K562 (cell line): ENCODE measurements around the gene GNAL. TPM values are rescaled to one million over a fixed set of nuclear protein-coding genes. Genes with fewer than 3 reads are reported as not detected.
A peak's percentile ranks its signal among the peaks of the same experiment; 100 is the strongest.

Experiments used
- ARNT ChIP-seq, 2 experiments: fragments of 450-650 bp; IDR thresholded peaks; 2 replicates each; pipeline ENCODE4 v1.6.1; 2016; ENCODE audit warnings: mild to moderate bottlenecking in 1 of 2
- ATF7 ChIP-seq: fragments of 450-650 bp; IDR thresholded peaks from 2 replicates; pipeline ENCODE4 v1.7.1; 2014; ENCODE audit warnings: mild to moderate bottlenecking, moderate library complexity
- EP300 ChIP-seq: IDR thresholded peaks from 2 replicates; pipeline ENCODE4 v1.6.1; 2012; ENCODE audit warnings: low read length, improper control_type of control experiment
- FIP1L1 ChIP-seq: fragments of 200-400 bp; formaldehyde crosslinking; IDR thresholded peaks from 2 replicates; pipeline ENCODE4 v1.6.1; 2018; ENCODE audit warnings: mild to moderate bottlenecking, low read depth, low read length; ENCODE audit not compliant: poor library complexity, severe bottlenecking
- GATA2 ChIP-seq: sonication (generic); formaldehyde crosslinking; IDR thresholded peaks from 2 replicates; pipeline ENCODE4 v1.4.0; 2020; ENCODE audit warnings: mild to moderate bottlenecking, missing genetic modification reagents
- NCOA1 ChIP-seq: fragments of 450-650 bp; IDR thresholded peaks from 2 replicates; pipeline ENCODE4 v1.6.1; 2016; ENCODE audit warnings: low read depth
- NR0B1 ChIP-seq: fragments of 450-650 bp; IDR thresholded peaks from one replicate; pipeline ENCODE4 v1.6.1; 2018; ENCODE audit warnings: mild to moderate bottlenecking, moderate library complexity; ENCODE audit not compliant: partially characterized antibody
- OTX1 ChIP-seq: fragments of 450-650 bp; formaldehyde crosslinking; IDR thresholded peaks from 2 replicates; pipeline ENCODE4 v1.4.0; 2022; ENCODE audit warnings: mild to moderate bottlenecking
- PHB2 ChIP-seq: fragments of 450-650 bp; IDR thresholded peaks from 2 replicates; pipeline ENCODE4 v1.6.1; 2017; ENCODE audit warnings: low read depth
- RBM15 ChIP-seq: fragments of 200-400 bp; formaldehyde crosslinking; IDR thresholded peaks from 2 replicates; pipeline ENCODE4 v1.6.1; 2018; ENCODE audit warnings: mild to moderate bottlenecking, low read length, moderate library complexity; ENCODE audit not compliant: insufficient read depth
- SIRT6 ChIP-seq: IDR thresholded peaks from one replicate; pipeline ENCODE4 v1.6.1; 2012; ENCODE audit warnings: low read depth, mild to moderate bottlenecking, control low read depth, inconsistent platforms, low read length, moderate library complexity
- SMAD1 ChIP-seq: fragments of 150-350 bp; IDR thresholded peaks from 2 replicates; pipeline ENCODE4 v1.6.1; 2014; ENCODE audit warnings: low read length, low read depth; ENCODE audit not compliant: partially characterized antibody
- TAL1 ChIP-seq: fragments of 450-650 bp; IDR thresholded peaks from 2 replicates; pipeline ENCODE4 v1.6.1; 2016; ENCODE audit warnings: mild to moderate bottlenecking
- YY1 ChIP-seq, 3 experiments: IDR thresholded peaks; 2 replicates each; pipeline ENCODE4 v1.6.1; 2011; ENCODE audit warnings: low read length in 2 of 3, mild to moderate bottlenecking in 2 of 3, moderate library complexity in 2 of 3, borderline replicate concordance in 1 of 3, control low read depth in 1 of 3, low read depth in 1 of 3; ENCODE audit not compliant: insufficient read depth in 3 of 3, insufficient replicate concordance in 2 of 3, control insufficient read depth in 1 of 3, insufficient read length in 1 of 3; ENCODE audit errors: extremely low read depth in 1 of 3
- ZBTB34 ChIP-seq: fragments of 250-450 bp; sonication (Bioruptor Pico); IDR thresholded peaks from 2 replicates; pipeline ENCODE4 v1.8.0; 2021; ENCODE audit warnings: mild to moderate bottlenecking, moderate library complexity
- ZKSCAN3 ChIP-seq: fragments of 250-450 bp; sonication (Bioruptor Pico); IDR thresholded peaks from 2 replicates; pipeline ENCODE4 v1.4.0; 2020
- ZNF143 ChIP-seq: sonication (generic); formaldehyde crosslinking; IDR thresholded peaks from 2 replicates; pipeline ENCODE4 v1.9.0; 2022; ENCODE audit warnings: mild to moderate bottlenecking, missing genetic modification reagents
- ZNF282 ChIP-seq: sonication (generic); formaldehyde crosslinking; IDR thresholded peaks from 2 replicates; pipeline ENCODE4 v1.8.1; 2023; ENCODE audit warnings: missing genetic modification reagents
- ZNF3 ChIP-seq: fragments of 250-450 bp; sonication (Bioruptor Pico); IDR thresholded peaks from 2 replicates; pipeline ENCODE4 v1.5.0; 2021; ENCODE audit warnings: mild to moderate bottlenecking, moderate library complexity
- ZNF398 ChIP-seq: fragments of 250-450 bp; sonication (Bioruptor Pico); IDR thresholded peaks from 2 replicates; pipeline ENCODE4 v1.8.0; 2021; ENCODE audit warnings: moderate library complexity, mild to moderate bottlenecking, inconsistent platforms
- ZNF589 ChIP-seq: fragments of 200-800 bp; sonication (Bioruptor generic); IDR thresholded peaks from 2 replicates; pipeline ENCODE4 v1.6.1; 2016; ENCODE audit warnings: low read depth, missing genetic modification characterization, missing compliant biosample characterization
- ZNF639 ChIP-seq, 2 experiments: fragments of 200-800 bp in 1 of 2; sonication (Bioruptor generic) in 1 of 2; sonication (generic) in 1 of 2; formaldehyde crosslinking in 1 of 2; IDR thresholded peaks in 1 of 2; conservative IDR thresholded peaks in 1 of 2; 2 replicates each; pipeline versions ENCODE4 v1.5.0 to v1.6.1; 2016 to 2020; ENCODE audit warnings: missing compliant biosample characterization in 1 of 2, missing genetic modification characterization in 1 of 2, missing genetic modification reagents in 1 of 2
- polyA plus RNA-seq, 8 experiments: library from polyadenylated mRNA; depleted of rRNA in 4 of 8; stranded (reverse) in 5 of 8; unstranded in 3 of 8; fragments of >200 nt; fragmentation: Nextera tagmentation in 2 of 8; fragmentation: Illumina TruSeq in 1 of 8; extraction: Ambion mirVana in 2 of 8; extraction: Trizol in 1 of 8; gene quantifications; 2 replicates each; pipeline versions ENCODE4 v1.2.1 to v1.2.3, GENCODE V29; 2011 to 2014; ENCODE audit warnings: inconsistent platforms in 1 of 8, missing spikeins in 1 of 8
- total RNA-seq, 7 experiments: library from RNA; depleted of rRNA in 6 of 7; stranded (reverse); fragments of >200 nt in 6 of 7; fragmentation: Illumina TruSeq in 2 of 7; extraction: Trizol in 2 of 7; gene quantifications; 2 replicates each; pipeline versions ENCODE4 v1.2.1 to v1.2.3, GENCODE V29; 2011 to 2021; ENCODE audit warnings: low replicate concordance in 1 of 7

The GNAL gene
- total and polyA plus RNA-seq, 9 of the 15 experiments (the other 6 are each of a cell fraction or from before 2014, with no cell fraction given) = under 0.01 to 0.10 (median 0.01) TPM; not detected in 5

- TF ChIP-seq NCOA1 (peak; percentile 91), SIRT6 (no peak), ZNF639 (CRISPR knock-in tag; conservative IDR thresholded peaks at IDR 0.05 in 1 of 2, IDR thresholded peaks at IDR 0.05 in 1 of 2) (peak in 1 of 2 experiments; percentile 63; a peak in 1 of 4 replicates), ZKSCAN3 (CRISPR knock-in tag) (no peak), ZNF282 (CRISPR knock-in tag) (no peak), ZNF398 (CRISPR knock-in tag) (no peak), ZBTB34 (CRISPR knock-in tag) (0 out of 2 replicates have a peak, but pooled peaks have one; percentile 51), EP300 (peak; percentile 88), ZNF589 (CRISPR knock-in tag) (0 out of 2 replicates have a peak, but pooled peaks have one; percentile 32), PHB2 (peak; percentile 79; the same call in 1 of the 2 replicates), FIP1L1 (no peak), RBM15 (no peak), GATA2 (peak; percentile 85), SMAD1 (no peak), ARNT (IDR thresholded peaks at IDR 0.05) (peak in 1 of 2 experiments; percentile 89; a peak in 3 of 4 replicates), ATF7 (peak; percentile 80), OTX1 (CRISPR knock-in tag) (no peak), YY1 (IDR thresholded peaks at IDR 0.05; ENCODE audit: borderline replicate concordance in 1 of 3, control insufficient read depth in 1 of 3, extremely low read depth in 1 of 3, insufficient read depth in 3 of 3, insufficient read length in 1 of 3, insufficient replicate concordance in 2 of 3, low read depth in 1 of 3, low read length in 2 of 3) (no peak), NR0B1 (no peak), TAL1 (peak; percentile 94), ZNF3 (CRISPR knock-in tag) (no peak), ZNF143 (CRISPR knock-in tag) (no peak)
These were observed 236.9 kb downstream of the GNAL start (continued) for GRCh38 chr18:11925800-11926481.
